ENCODE results near the gene CTDSPL.
A peak's percentile ranks its signal among the peaks of the same experiment; 100 is the strongest.

CTDSPL gene

DNA sequence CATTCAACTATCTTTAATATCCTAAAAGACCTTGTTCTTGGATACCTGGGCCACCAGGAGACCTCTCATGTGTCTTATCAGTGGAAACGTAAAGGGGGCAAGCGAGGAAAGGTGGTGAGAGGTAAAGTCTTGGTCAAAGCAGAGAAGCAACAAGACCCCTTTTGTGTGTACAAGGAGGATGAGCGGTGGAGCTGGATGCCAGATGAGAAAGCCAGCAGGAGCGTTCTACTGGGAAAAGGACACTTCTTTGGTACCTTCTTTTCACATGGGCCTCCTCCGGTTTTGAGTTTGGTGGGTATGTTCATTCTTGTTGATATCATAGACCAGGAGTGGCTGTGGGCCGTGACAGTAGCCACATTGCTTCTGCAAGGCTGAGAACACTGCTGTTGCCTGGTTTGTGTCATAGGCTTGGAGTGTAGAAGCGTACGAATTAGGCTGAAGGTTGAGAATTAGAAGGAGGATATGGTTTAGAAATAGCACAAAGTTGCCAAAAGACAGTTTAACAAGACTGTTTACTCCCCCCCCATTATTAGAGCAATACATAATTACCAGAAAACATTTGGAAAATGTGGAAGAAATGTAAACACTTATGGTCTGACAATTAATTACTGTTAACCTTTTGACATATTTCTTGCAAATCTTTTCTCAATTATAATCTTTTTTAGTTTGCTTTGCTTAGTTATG lies 82.1 kb downstream of the CTDSPL start:
- no peak for DNase-seq (ENCODE audit: low read depth)

GRCh38 chr3:37944391-37944842 lies 82.7 kb downstream of the CTDSPL start:
- no peak for DNase-seq (ENCODE audit: low read depth)

- DNase-seq (ENCODE audit: low read depth) = no peak
These were observed 83.6 kb downstream of the CTDSPL start for GRCh38 chr3:37945156-37945806.

- no peak for DNase-seq (ENCODE audit: low read depth)
These were observed 84.3 kb downstream of the CTDSPL start for GRCh38 chr3:37945807-37946530.

DNA sequence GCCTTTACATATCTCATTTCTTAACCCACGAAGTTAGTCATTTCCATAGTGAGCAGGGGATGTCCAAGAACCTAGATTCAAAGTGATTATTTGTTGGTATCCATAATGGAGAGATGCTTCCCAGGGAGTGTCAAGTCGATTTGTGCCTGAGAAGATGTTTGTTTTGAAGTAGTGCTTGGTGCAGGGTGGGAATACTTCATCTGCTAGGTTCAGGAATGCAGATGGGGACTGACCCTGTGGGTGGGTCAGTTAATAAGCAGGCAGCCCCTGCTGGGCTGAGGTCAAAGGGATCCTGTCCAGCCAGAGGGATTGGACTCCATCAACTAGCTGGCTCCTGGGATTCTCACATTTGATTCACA lies 84.8 kb downstream of the CTDSPL start:
- no peak for DNase-seq (ENCODE audit: low read depth)

DNA sequence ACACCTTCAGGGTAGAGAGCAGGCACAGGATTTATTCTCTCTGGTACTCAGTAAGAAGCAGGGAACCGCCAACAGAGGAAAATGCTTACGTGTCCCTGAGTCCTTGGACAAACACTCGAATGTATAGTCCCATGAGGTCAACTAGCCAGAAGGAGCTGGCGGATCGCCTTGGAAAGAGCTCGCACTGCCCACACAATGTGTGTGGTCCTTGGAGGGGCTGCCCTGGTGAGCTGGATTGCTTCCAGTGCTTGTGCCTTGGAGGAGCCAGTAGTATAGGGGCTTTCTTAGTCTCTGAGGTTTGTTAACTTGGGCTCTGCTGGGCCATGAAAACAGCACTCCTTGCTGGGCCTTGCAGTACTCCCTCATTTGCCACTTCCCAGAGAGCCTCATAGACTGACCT lies 88.2 kb downstream of the CTDSPL start:
- DNase-seq (ENCODE audit: low read depth) = no peak

DNA sequence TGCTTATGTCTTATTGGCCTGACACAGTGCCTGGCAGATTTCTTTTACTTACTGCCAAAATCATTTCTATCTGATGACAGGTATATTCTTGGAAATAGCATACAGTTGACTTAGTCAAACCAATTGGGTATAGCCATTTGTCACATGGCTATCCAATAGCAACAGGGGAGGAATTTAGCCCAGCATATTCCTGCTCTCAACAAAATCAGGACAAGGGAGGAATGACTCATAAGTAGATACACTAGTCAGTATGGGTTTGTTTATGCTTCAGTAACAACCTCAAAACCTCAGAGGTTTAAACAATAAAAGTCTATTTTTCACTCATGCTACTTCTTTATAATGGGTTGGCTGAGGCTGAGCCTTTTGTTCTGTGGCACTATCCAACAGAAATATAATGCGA lies 90.9 kb downstream of the CTDSPL start:
- no peak for DNase-seq (ENCODE audit: low read depth)

GRCh38 chr3:37953226-37953625 lies 91.5 kb downstream of the CTDSPL start:
- no peak for DNase-seq (ENCODE audit: low read depth)

DNA sequence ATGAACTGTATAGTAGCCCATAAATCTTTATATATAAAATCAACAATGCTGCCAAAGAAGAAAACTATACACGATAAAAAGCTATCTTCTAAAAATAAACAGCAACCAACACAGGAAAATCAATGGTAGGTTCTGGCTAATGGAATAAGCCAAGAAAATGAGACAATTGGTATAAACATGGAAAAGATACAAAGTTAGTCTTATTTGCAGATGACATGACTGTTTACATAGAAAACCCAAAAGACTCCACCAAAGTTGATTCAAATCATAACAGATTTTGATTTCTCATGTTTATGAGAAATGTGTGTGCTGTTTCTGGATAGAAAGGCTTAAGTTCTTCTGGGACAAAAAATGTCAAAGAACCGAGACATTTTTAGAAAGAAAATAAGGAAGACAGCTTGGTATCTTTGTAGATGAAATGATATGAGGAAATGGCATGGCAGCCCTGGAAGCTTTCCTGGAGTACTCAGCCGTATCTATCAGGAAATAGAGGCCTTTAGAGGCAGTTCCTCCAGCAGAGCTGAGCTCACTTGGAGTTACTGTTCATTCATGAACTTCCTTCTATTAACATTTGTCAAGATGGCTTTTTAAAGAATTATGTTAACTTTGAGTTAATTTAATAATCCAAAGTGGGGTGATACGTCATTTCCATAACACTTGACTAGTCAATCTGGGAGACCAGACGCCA lies 92.2 kb downstream of the CTDSPL start:
- DNase-seq (ENCODE audit: low read depth) = no peak

- DNase-seq (ENCODE audit: low read depth) = no peak
These were observed 93.2 kb downstream of the CTDSPL start for GRCh38 chr3:37954881-37955280.

GRCh38 chr3:37955918-37956707 lies 94.4 kb downstream of the CTDSPL start:
- DNase-seq (ENCODE audit: low read depth) = no peak

- no peak for DNase-seq (ENCODE audit: low read depth)
These were observed 95.3 kb downstream of the CTDSPL start for GRCh38 chr3:37956723-37957538.

- DNase-seq (ENCODE audit: low read depth) = no peak
These were observed 95.9 kb downstream of the CTDSPL start for GRCh38 chr3:37957539-37957936.

GRCh38 chr3:37961622-37962431 lies 100.1 kb downstream of the CTDSPL start:
- no peak for DNase-seq (ENCODE audit: low read depth)

GRCh38 chr3:37963016-37963415 lies 101.3 kb downstream of the CTDSPL start:
- no peak for DNase-seq (ENCODE audit: low read depth)

- no peak for DNase-seq (ENCODE audit: low read depth)
These were observed 102.0 kb downstream of the CTDSPL start for GRCh38 chr3:37963635-37964034.

DNA sequence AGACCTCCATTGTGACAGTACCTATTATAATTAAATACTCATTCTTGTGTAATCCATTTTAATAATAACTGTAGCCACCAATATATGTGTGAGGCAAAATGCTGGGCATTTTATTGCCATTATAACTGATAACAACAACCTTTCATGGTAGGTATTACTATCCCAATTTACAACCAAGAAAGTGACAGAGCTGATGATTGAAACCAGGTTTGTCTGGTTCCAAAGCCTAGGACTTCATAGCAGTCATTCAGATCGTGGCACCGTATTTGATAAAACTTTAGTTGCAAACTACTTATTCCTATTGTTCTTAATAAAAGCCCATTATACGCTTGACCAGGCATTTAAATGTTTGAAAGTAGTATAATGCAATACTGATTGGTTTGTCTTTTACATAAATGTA lies 102.5 kb downstream of the CTDSPL start:
- DNase-seq (ENCODE audit: low read depth) = no peak

GRCh38 chr3:37964716-37965115 lies 103.0 kb downstream of the CTDSPL start:
- no peak for DNase-seq (ENCODE audit: low read depth)

- DNase-seq (ENCODE audit: low read depth) = peak; percentile 5
These were observed 105.7 kb downstream of the CTDSPL start for GRCh38 chr3:37967260-37967881.

DNA sequence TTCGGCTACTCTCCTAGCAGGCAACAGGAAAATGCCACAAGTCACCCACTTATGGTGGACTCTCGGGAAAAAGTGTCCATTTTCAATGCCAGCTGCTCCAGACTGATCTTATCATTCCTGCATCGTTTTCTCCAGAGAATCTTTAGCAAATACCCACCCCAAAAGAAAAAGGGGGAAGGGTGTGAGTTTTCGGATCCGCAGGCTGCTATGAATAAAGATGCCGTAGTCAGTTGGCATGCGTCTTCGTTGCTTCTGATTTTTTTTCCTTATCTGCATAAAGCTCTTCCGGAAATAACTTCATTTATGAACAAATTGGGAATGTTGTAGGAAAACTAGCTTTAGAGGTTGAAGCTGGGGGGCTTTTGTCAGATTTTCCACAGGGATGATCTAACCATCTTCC lies 106.5 kb downstream of the CTDSPL start:
- no peak for DNase-seq (ENCODE audit: low read depth)

Data from activated T-helper 9 cell treated with anti-CD3 and anti-CD28 coated beads, Interleukin-2, amount 50 U/mL, for 16 hours (primary cell).